NCI-H128 (cell line): ENCODE results near the gene YJEFN3.

ENCODE experiments used
- DNase-seq: peaks from one replicate; lab custom pipeline; 2025; ENCODE audit not compliant: unreplicated experiment; lab: John Stamatoyannopoulos, UW

Gene YJEFN3

GRCh38 chr19:19537075-19538048 is 8.7 kb downstream of the YJEFN3 start:
- DNase-seq, result no peak

GRCh38 chr19:19538061-19538784 is 9.5 kb downstream of the YJEFN3 start, which contains the start of gene CILP2:
TSS of gene CILP2 (plus strand) at chr19:19538265. CDS start at chr19:19538350, 85 bp downstream.
- peak; percentile 30 for DNase-seq

- no peak for DNase-seq
These were observed 10.1 kb downstream of the YJEFN3 start for GRCh38 chr19:19538785-19539166.

GRCh38 chr19:19539698-19540063 is 11.0 kb downstream of the YJEFN3 start:
- no peak for DNase-seq

GRCh38 chr19:19540064-19540714 is 11.5 kb downstream of the YJEFN3 start:
- no peak for DNase-seq

- DNase-seq, result no peak
These were observed 12.2 kb downstream of the YJEFN3 start for GRCh38 chr19:19540715-19541515.

GRCh38 chr19:19541616-19542015 is 12.9 kb downstream of the YJEFN3 start:
- DNase-seq, result no peak

GRCh38 chr19:19542507-19542906 is 13.8 kb downstream of the YJEFN3 start:
- DNase-seq, result no peak

- no peak for DNase-seq
These were observed 14.4 kb downstream of the YJEFN3 start for GRCh38 chr19:19543101-19543500.

- no peak for DNase-seq
These were observed 14.9 kb downstream of the YJEFN3 start for GRCh38 chr19:19543640-19544039.

- no peak for DNase-seq
These were observed 15.7 kb downstream of the YJEFN3 start for GRCh38 chr19:19544257-19544953.

- no peak for DNase-seq
These were observed 16.4 kb downstream of the YJEFN3 start for GRCh38 chr19:19544954-19545591.

GRCh38 chr19:19545707-19546106 is 17.0 kb downstream of the YJEFN3 start:
- DNase-seq, result no peak

GRCh38 chr19:19546751-19547162 is 18.0 kb downstream of the YJEFN3 start:
- DNase-seq, result no peak

GRCh38 chr19:19547674-19548336 is 19.1 kb downstream of the YJEFN3 start:
- no peak for DNase-seq

- DNase-seq, result no peak
These were observed 20.4 kb downstream of the YJEFN3 start for GRCh38 chr19:19548915-19549759.

GRCh38 chr19:19549804-19550464 is 21.2 kb downstream of the YJEFN3 start:
- DNase-seq, result no peak

- no peak for DNase-seq
These were observed 21.8 kb downstream of the YJEFN3 start for GRCh38 chr19:19550485-19550929.
